Liver (tissue), 2 donors: ENCODE measurements around the gene MTFR1L.

Source experiments
- CTCF ChIP-seq: fragments of 150-350 bp; IDR thresholded peaks from 2 replicates; pipeline ENCODE4 v1.5.1; 2017; ENCODE audit warnings: improper control_type of control experiment, low read depth, low read length; ENCODE audit not compliant: missing input control
- FOXA1 ChIP-seq: IDR thresholded peaks from 2 replicates; pipeline ENCODE4 v1.6.1; 2016; ENCODE audit warnings: antibody characterized with exemption
- REST ChIP-seq: IDR thresholded peaks from 2 replicates; pipeline ENCODE4 v1.6.1; 2016; ENCODE audit warnings: antibody characterized with exemption, mild to moderate bottlenecking
- ZBTB33 ChIP-seq: IDR thresholded peaks from 2 replicates; pipeline ENCODE4 v1.6.1; 2016; ENCODE audit warnings: antibody characterized with exemption
- donor health status: healthy.

- no peak for TF ChIP-seq ZBTB33
- TF ChIP-seq REST: no peak
- no peak for TF ChIP-seq FOXA1
- no peak for TF ChIP-seq CTCF
Measured at GRCh38 chr1:25816112-25816718, 3.5 kb upstream of the MTFR1L start.
